Neutrophil (primary cell): Measurements from ENCODE around the gene MEDAG.

Source experiments
- H3K27ac ChIP-seq: fragments of 200-600 bp; sonication (generic); 2 replicates; pipeline ENCODE4 v1.5.1; 2016; ENCODE audit warnings: mild to moderate bottlenecking, moderate library complexity
- H3K27me3 ChIP-seq: fragments of 200-600 bp; sonication (generic); 2 replicates; pipeline ENCODE4 v1.6.0; 2016; ENCODE audit warnings: mild to moderate bottlenecking
- H3K36me3 ChIP-seq: fragments of 200-600 bp; sonication (generic); 2 replicates; pipeline ENCODE4 v1.5.1; 2017
- H3K4me1 ChIP-seq, 2 experiments: fragments of 200-600 bp in 1 of 2; sonication (generic) in 1 of 2; 1 replicate in 1 of 2; 2 replicates in 1 of 2; pipeline versions ENCODE4 v1.5.1 to v1.6.1; 2013 to 2016; ENCODE audit warnings: low read depth in 1 of 2, low read length in 1 of 2, mild to moderate bottlenecking in 1 of 2, moderate library complexity in 1 of 2; ENCODE audit not compliant: control insufficient read depth in 1 of 2, insufficient read depth in 1 of 2
- H3K4me3 ChIP-seq, 2 experiments: fragments of 200-600 bp in 1 of 2; sonication (generic) in 1 of 2; 1 replicate in 1 of 2; 2 replicates in 1 of 2; pipeline ENCODE4 v1.5.1; 2013 to 2016; ENCODE audit warnings: low read depth in 1 of 2, low read length in 1 of 2, mild to moderate bottlenecking in 1 of 2, moderate library complexity in 1 of 2
- H3K9me3 ChIP-seq: fragments of 200-600 bp; sonication (generic); 2 replicates; pipeline ENCODE4 v1.5.1; 2016
- TF ChIP-seq, protein P1 (sequence below): fragments of 200-600 bp; sonication (generic); IDR thresholded peaks from 2 replicates; pipeline ENCODE4 v1.5.1; 2016; ENCODE audit warnings: antibody characterized with exemption

Gene MEDAG

DNA sequence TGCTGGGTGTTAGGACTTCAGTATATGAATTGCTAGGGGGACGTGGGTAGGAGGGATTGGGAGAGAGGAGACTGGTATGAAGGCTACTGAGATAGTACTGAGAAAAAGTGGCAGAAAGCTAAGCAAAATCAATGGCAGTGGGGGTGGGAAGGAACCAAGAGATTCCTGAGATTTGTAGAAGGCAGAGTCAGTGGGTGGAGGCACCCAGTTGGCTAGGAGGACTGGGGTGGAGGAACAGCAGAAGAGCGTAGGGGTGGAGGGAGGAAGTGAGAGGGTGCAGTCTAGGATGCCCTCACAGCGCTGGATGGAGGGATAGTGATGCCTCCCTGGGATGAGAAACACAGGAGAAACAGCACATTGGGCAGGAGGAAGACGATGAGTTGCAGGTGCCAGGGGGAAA, 5.6 kb upstream of the MEDAG start:
- Histone ChIP-seq H3K27ac (no peak overlapping the region), H3K9me3 (no peaks in the 10 kb centered on the region), H3K4me3 (no peak overlapping the region), H3K4me1 (no peaks in the 10 kb centered on the region), H3K36me3 (no peaks in the 10 kb centered on the region), H3K27me3 (peaks cover 75% of the 10 kb centered on the region)
- TF ChIP-seq, protein P1, sequence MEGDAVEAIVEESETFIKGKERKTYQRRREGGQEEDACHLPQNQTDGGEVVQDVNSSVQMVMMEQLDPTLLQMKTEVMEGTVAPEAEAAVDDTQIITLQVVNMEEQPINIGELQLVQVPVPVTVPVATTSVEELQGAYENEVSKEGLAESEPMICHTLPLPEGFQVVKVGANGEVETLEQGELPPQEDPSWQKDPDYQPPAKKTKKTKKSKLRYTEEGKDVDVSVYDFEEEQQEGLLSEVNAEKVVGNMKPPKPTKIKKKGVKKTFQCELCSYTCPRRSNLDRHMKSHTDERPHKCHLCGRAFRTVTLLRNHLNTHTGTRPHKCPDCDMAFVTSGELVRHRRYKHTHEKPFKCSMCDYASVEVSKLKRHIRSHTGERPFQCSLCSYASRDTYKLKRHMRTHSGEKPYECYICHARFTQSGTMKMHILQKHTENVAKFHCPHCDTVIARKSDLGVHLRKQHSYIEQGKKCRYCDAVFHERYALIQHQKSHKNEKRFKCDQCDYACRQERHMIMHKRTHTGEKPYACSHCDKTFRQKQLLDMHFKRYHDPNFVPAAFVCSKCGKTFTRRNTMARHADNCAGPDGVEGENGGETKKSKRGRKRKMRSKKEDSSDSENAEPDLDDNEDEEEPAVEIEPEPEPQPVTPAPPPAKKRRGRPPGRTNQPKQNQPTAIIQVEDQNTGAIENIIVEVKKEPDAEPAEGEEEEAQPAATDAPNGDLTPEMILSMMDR = no peak

DNA sequence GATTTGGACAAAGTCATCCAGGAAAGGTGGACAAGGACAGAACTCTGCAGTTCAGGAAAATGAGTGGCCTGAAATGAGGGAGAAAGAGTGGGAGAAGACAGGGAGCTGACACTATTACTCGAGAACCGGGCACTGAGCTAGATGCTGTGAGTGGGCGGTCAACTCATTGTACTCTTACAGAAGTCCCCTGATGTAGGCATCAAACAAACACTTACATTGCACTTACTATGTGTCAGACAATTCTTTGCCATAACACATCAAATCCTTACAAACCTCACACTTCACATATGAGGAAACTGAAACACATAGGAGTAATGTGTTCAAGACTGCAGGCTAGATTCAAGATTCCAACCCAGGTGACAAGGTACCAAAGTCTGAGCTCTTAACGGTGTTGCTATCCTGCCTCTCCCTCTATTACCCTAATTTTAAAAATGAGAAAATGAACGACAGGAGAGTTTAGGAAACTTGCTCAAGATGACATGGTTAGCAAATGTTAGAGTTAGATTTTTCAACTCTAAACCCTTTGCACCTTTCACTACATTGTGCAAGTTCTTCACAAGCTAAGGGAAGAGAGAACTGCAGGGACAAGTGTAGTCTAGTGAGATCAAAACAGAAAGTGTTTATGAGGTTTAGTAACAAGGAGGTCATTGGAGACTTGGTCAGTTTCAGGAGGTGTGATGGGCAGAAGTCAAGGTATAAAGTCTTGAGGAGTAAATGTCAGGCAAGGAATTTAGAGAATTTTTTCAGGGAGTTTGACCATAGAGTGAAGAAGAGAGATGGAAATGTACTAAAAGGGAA, 4.9 kb upstream of the MEDAG start:
- no peaks in the 10 kb centered on the region for H3K36me3 ChIP-seq
- no peak overlapping the region for H3K4me3 ChIP-seq
- H3K9me3 ChIP-seq = no peaks in the 10 kb centered on the region
- no peak overlapping the region for H3K27ac ChIP-seq
- no peaks in the 10 kb centered on the region for H3K4me1 ChIP-seq
- TF ChIP-seq, protein P1 = no peak
- peaks cover 82% of the 10 kb centered on the region for H3K27me3 ChIP-seq

DNA sequence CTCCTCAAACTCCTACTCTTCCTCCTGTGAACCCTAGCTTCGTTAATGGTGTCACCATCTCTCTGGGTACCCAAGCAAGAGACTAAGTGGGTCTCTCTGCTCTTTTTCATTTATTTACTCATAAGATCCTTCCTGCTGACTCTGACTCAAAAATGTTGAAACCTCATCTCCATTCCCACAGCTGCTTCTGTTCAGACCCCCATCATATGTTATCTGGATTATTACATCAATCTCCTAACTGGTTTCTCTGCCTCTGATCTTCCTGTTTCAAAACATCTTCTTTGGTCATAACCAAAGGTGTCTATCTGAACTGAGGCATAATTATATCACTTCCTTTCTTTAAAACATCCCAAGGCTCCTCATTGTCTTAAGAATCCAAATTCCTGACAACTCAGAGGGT, 2.0 kb upstream of the MEDAG start:
- Histone ChIP-seq H3K27me3 (peaks cover 98% of the 10 kb centered on the region), H3K9me3 (no peaks in the 10 kb centered on the region), H3K36me3 (no peaks in the 10 kb centered on the region), H3K4me3 (no peak overlapping the region), H3K27ac (no peak overlapping the region), H3K4me1 (no peaks in the 10 kb centered on the region)
- TF ChIP-seq, protein P1 = no peak

DNA sequence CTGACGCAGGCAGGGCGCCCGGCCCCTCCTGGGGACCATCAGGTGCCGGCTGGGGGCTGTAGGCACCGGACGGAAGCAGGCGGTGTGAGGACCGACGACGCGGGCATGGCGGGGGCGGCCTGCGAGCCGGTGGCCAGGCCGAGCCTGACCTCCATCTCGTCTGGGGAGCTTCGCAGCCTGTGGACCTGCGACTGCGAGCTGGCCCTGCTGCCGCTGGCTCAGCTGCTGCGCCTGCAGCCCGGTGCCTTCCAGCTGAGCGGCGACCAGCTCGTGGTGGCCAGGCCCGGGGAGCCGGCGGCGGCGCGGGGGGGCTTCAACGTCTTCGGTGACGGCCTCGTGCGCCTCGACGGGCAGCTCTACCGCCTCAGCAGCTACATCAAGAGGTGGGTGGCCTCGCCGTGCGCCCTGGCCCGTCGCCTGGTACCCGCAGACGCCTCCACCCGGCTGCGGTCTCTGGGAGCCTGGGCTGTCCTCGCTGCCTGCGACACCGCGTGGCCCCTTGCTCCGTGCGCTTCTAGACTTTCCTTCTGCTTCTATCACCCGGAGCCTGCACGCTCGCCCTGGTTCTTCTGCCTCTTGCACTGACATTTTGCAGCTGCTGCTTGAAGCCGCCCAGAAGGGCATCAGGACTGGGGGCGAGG, 460 bp downstream of the MEDAG start:
- H3K4me1 ChIP-seq = no peaks in the 10 kb centered on the region
- TF ChIP-seq, protein P1 = no peak
- H3K27ac ChIP-seq = no peak overlapping the region
- H3K27me3 ChIP-seq = peaks cover 98% of the 10 kb centered on the region
- no peaks in the 10 kb centered on the region for H3K36me3 ChIP-seq
- no peaks in the 10 kb centered on the region for H3K9me3 ChIP-seq
- H3K4me3 ChIP-seq = no peak overlapping the region

DNA sequence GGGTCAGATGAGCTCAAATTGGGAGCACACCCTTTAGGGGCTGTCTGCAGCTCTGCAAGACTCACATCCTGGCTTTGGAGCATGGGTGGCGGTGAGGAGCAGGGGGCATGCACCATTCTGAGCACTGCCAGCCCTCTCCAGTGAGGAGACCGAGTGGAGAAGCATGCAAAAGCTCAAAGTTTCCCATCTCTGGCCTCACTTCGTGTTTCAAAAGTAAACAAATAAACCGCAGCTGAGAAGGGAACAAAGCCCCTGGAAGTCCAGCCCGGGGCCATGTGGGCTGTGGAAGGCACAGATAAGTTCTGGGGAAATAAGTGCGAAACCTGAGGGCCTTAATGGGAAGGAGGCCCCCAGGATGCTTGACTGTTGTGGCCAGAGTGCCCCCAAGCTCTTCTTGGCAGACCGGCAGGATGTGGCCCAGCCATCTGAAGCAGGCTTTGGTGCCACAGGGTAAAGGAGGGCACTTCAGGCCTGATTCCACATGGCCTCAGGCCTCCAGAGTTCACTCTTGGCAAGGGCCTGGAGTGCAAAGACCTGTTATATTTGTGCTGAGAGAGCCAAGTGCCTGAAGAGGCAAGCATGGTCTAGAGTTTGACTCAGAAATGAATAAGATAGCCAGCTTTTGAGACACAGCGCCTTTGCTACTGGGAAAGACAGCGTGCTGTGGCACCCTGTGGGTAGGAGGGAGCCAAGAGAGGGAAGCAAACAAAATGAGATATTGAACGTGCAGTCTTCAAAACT, 1.2 kb downstream of the MEDAG start:
- no peaks in the 10 kb centered on the region for H3K36me3 ChIP-seq
- peaks cover 95% of the 10 kb centered on the region for H3K27me3 ChIP-seq
- H3K27ac ChIP-seq = no peak overlapping the region
- TF ChIP-seq, protein P1 = no peak
- no peak overlapping the region for H3K4me3 ChIP-seq
- H3K9me3 ChIP-seq = no peaks in the 10 kb centered on the region
- H3K4me1 ChIP-seq = no peaks in the 10 kb centered on the region
